Esophagus muscularis mucosa (tissue), 4 donors: Measurements from ENCODE around the gene SRP19. TPM values are rescaled to one million over a fixed set of nuclear protein-coding genes. Genes with fewer than 3 reads are reported as not detected.
"Not testable (repeated sequence)": the region's sequence is repeated elsewhere in the genome, so short reads cannot be mapped to it uniquely, and the experiment has no call there.

Experiments
- DNase-seq: peaks from one replicate; pipeline ENCODE4 v3.0.0-alpha.2; 2017; ENCODE audit errors: extremely low spot score
- H3K27ac ChIP-seq, 4 donors: fragments of 200-600 bp; sonication (generic); replicated peaks in 1 of 4; 1 replicate in 3 of 4; 2 replicates in 1 of 4; pipeline ENCODE4 v1.5.1; 2016 to 2019; ENCODE audit warnings: mild to moderate bottlenecking in 1 of 4
- H3K27me3 ChIP-seq, 4 donors: fragments of 200-600 bp; sonication (generic); one replicate each; pipeline versions ENCODE4 v1.5.1 to v1.6.0; 2016 to 2019
- H3K36me3 ChIP-seq, 4 donors: fragments of 200-600 bp; sonication (generic); one replicate each; pipeline ENCODE4 v1.5.1; 2016 to 2019
- H3K4me1 ChIP-seq, 4 donors: fragments of 200-600 bp; sonication (generic); one replicate each; pipeline ENCODE4 v1.5.1; 2016 to 2019
- H3K4me3 ChIP-seq, 4 donors: fragments of 200-600 bp; sonication (generic); 1 replicate in 2 of 4; 2 replicates in 2 of 4; pipeline ENCODE4 v1.5.1; 2016 to 2019; ENCODE audit warnings: mild to moderate bottlenecking in 4 of 4, moderate library complexity in 1 of 4
- H3K9me3 ChIP-seq, 4 donors: fragments of 200-600 bp; sonication (generic); 1 replicate in 3 of 4; 2 replicates in 1 of 4; pipeline ENCODE4 v1.5.1; 2016 to 2019
- EP300 ChIP-seq: sonication (generic); formaldehyde crosslinking; IDR thresholded peaks from one replicate; pipeline ENCODE4 v1.6.1; 2017; ENCODE audit warnings: antibody characterized with exemption
- POLR2A ChIP-seq: fragments of 450-650 bp; IDR thresholded peaks from one replicate; pipeline ENCODE4 v1.6.1; 2017; ENCODE audit warnings: antibody characterized with exemption, moderate library complexity, mild to moderate bottlenecking, low read depth
- POLR2AphosphoS5 ChIP-seq, 2 donors: sonication (generic); formaldehyde crosslinking; IDR thresholded peaks; one replicate each; pipeline ENCODE4 v1.6.1; 2017; ENCODE audit warnings: antibody characterized with exemption in 2 of 2
- WGBS: methylation state at CpG from one replicate; pipeline ENCODE4 v1.1.5; 2018; 5-methylcytosine and 5-hydroxymethylcytosine counted together
- intact Hi-C: fragments of 100-400 bp; cut with DNase I; formaldehyde crosslinking; loops from one replicate; pipeline ENCODE4 v1.15.1; 2023
- total RNA-seq, 4 donors: library from RNA; depleted of rRNA; stranded (reverse); fragments of >200 nt; gene quantifications; one replicate each; pipeline versions ENCODE4 v1.1.0 to v1.2.1, GENCODE V29; 2016
- TF ChIP-seq, protein P1 (sequence below), 3 experiments: fragments of 200-600 bp in 2 of 3; fragments of 450-650 bp in 1 of 3; sonication (generic) in 2 of 3; IDR thresholded peaks; one replicate each; pipeline ENCODE4 v1.5.1; 2017 to 2019; ENCODE audit warnings: antibody characterized with exemption in 3 of 3, mild to moderate bottlenecking in 2 of 3, moderate library complexity in 1 of 3

Gene SRP19
- total RNA-seq, 4 donors from 2014 or later: 39.0 to 61.9 (median 55.0) TPM

DNA sequence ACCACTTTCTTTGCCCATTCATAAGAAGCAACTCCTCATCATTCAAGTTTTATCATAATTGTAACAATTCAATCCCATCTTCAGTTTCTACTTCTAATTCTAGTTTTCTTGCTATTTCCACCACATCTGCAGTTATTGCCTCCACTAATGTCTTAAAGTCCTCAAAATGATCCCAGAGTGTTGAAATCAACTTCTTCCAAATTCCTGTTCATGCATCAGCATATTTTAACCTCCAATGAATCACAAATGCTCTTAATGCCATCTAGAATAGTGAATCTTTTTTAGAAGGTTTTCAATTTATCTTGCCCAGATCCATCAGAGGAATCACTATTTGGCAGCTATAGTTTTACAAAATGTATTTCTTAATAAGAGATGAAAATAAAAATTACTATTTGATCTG, 3.2 kb upstream of the SRP19 start:
- no peak for DNase-seq
- Histone ChIP-seq H3K27me3 (no peaks in the 10 kb centered on the region), H3K27ac (no peak overlapping the region), H3K9me3 (no peaks in the 10 kb centered on the region), H3K36me3 (peaks cover 0 to 3% (median 0%) of the 10 kb centered on the region in 4 donors), H3K4me1 (peaks cover 16 to 18% (median 17%) of the 10 kb centered on the region in 4 donors), H3K4me3 (no peak overlapping the region)
- no peak for TF ChIP-seq POLR2AphosphoS5 (IDR thresholded peaks at IDR 0.05)
- TF ChIP-seq, protein P1, sequence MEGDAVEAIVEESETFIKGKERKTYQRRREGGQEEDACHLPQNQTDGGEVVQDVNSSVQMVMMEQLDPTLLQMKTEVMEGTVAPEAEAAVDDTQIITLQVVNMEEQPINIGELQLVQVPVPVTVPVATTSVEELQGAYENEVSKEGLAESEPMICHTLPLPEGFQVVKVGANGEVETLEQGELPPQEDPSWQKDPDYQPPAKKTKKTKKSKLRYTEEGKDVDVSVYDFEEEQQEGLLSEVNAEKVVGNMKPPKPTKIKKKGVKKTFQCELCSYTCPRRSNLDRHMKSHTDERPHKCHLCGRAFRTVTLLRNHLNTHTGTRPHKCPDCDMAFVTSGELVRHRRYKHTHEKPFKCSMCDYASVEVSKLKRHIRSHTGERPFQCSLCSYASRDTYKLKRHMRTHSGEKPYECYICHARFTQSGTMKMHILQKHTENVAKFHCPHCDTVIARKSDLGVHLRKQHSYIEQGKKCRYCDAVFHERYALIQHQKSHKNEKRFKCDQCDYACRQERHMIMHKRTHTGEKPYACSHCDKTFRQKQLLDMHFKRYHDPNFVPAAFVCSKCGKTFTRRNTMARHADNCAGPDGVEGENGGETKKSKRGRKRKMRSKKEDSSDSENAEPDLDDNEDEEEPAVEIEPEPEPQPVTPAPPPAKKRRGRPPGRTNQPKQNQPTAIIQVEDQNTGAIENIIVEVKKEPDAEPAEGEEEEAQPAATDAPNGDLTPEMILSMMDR (IDR thresholded peaks at IDR 0.05): no peak
- TF ChIP-seq EP300: no peak
- no peak for TF ChIP-seq POLR2A
- intact Hi-C loops: no loop called here

DNA sequence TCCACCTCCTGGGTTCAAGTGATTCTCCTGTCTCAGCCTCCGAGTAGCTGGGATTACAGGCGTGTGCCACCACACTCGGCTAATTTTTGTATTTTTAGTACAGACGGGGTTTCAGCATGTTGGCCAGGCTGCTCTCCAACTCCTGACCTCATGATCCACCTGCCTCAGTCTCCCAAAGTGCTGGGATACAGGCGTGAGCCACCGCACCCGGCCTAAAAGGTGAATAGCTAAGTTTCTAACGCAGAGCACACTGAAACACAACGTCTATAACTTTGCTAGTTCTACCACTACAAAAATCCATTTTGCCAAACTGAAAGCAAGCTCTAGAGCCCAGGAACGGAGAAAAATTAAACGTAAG, 537 bp upstream of the SRP19 start:
- DNase-seq, H3K27me3 ChIP-seq, H3K9me3 ChIP-seq: not testable (repeated sequence)
- Histone ChIP-seq H3K36me3 (peaks cover 0 to 28% (median 11%) of the 10 kb centered on the region in 4 donors), H3K4me3 (peak overlapping the region; percentile 77 to 89 (median 80)), H3K4me1 (peaks cover 29 to 36% (median 31%) of the 10 kb centered on the region in 4 donors), H3K27ac (peak overlapping the region; percentile 82 to 87 (median 87))
- intact Hi-C loops: loop anchor here (5.0 kb wide), 1 partner anchor 62 kb away; the partner anchor contains the start of gene REEP5
- 70% methylated on average over 11 of the region's 11 CpGs for WGBS

DNA sequence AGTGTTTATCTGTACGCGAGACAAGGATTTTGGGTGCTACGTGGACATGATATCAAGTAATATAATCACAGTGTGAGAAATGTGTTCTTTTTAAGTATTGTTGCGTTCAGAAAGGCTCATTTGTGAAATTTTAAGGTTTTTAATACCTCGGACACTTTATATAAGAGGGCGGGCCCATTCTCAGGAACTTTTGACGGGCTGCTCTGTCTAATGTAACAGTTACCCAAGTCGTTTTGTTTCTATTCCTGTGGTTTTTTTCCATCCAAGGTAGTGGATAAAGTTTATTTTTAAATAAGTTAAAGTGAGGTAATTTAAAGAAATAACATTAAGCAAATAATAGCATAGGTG, 525 bp downstream of the SRP19 start:
- Histone ChIP-seq H3K4me3 (peak overlapping the region; percentile 77 to 89 (median 80)), H3K27me3 (no peaks in the 10 kb centered on the region), H3K4me1 (peaks cover 29 to 36% (median 31%) of the 10 kb centered on the region in 4 donors), H3K9me3 (no peaks in the 10 kb centered on the region), H3K27ac (peak overlapping the region; percentile 82 to 87 (median 87)), H3K36me3 (peaks cover 0 to 39% (median 21%) of the 10 kb centered on the region in 4 donors)
- under 1% methylated on average over 8 of the region's 8 CpGs for WGBS
- intact Hi-C loops: loop anchor here (5.0 kb wide), 1 partner anchor 61 kb away; the partner anchor contains the start of gene REEP5
- TF ChIP-seq POLR2A (no peak), POLR2AphosphoS5 (IDR thresholded peaks at IDR 0.05) (no peak), EP300 (no peak)
- TF ChIP-seq, protein P1 (IDR thresholded peaks at IDR 0.05): no peak
- DNase-seq: no peak

DNA sequence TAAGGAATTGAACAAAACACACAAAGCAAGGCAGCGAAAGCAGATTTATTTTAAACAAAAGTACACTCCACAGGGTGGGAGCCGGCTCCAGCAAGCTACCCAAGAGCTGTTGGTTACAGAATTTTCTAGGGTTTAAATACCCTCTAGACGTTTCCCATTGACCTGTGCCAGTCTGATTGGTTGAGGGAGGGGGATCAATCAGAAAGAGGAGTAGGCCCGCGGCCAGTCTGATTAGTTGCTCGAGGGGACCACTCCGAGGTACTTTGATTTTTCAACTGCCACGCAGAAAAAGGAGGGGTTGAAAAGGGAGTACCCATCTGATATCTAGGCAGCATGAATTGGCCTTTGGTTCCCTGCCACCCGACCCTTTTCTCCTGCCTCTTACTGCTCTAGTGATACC, 998 bp downstream of the SRP19 start:
- peak overlapping the region; percentile 77 to 89 (median 80) for H3K4me3 ChIP-seq
- no peak for DNase-seq
- peaks cover 0 to 43% (median 26%) of the 10 kb centered on the region in 4 donors for H3K36me3 ChIP-seq
- H3K27me3 ChIP-seq: no peaks in the 10 kb centered on the region
- no peaks in the 10 kb centered on the region for H3K9me3 ChIP-seq
- peaks cover 29 to 36% (median 31%) of the 10 kb centered on the region in 4 donors for H3K4me1 ChIP-seq
- TF ChIP-seq EP300 (no peak), POLR2A (no peak), POLR2AphosphoS5 (IDR thresholded peaks at IDR 0.05) (no peak)
- TF ChIP-seq, protein P1 (IDR thresholded peaks at IDR 0.05): no peak
- intact Hi-C loops: loop anchor here (5.0 kb wide), 1 partner anchor 60 kb away; the partner anchor contains the start of gene REEP5
- H3K27ac ChIP-seq: peak overlapping the region in 3 of 4 donors; percentile 82 to 87 (median 87)
- 51% methylated on average over 9 of the region's 9 CpGs for WGBS

DNA sequence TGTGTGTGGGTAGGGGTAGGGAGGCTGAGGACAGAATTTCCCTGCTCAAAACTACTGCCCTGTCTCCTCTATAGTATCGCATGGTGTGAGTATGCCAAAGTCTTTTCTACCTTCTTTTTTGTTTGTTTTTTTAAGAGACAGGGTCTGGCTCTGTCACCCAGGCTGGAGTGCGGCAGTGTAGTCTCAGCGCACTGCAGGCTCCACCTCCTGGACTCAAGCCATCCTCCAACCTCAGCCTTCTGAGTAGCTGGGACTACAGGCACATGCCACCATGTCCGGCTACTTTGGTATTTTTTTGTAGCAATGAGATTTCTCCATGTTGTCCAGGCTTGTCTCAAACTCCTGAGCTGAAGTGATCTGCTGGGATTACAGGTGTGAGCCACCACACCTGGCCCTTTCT, 2.5 kb downstream of the SRP19 start:
- peak overlapping the region in 2 of 4 donors; percentile 8 to 19 for H3K27ac ChIP-seq
- WGBS: 47% methylated on average over 4 of the region's 4 CpGs
- H3K9me3 ChIP-seq: no peaks in the 10 kb centered on the region
- no peak overlapping the region for H3K4me3 ChIP-seq
- intact Hi-C loops: loop anchor here (5.0 kb wide), 1 partner anchor 59 kb away; the partner anchor contains the start of gene REEP5
- DNase-seq: no peak
- peaks cover 29 to 36% (median 31%) of the 10 kb centered on the region in 4 donors for H3K4me1 ChIP-seq
- no peak for TF ChIP-seq POLR2AphosphoS5 (IDR thresholded peaks at IDR 0.05)
- TF ChIP-seq EP300: no peak
- TF ChIP-seq, protein P1 (IDR thresholded peaks at IDR 0.05): no peak
- no peak for TF ChIP-seq POLR2A
- H3K27me3 ChIP-seq: no peaks in the 10 kb centered on the region
- peaks cover 7 to 58% (median 40%) of the 10 kb centered on the region in 4 donors for H3K36me3 ChIP-seq
